T-helper 17 cell (primary cell): Measurements from ENCODE around the gene GRWD1. TPM values are rescaled to one million over a fixed set of nuclear protein-coding genes. Genes with fewer than 3 reads are reported as not detected.

Experiments used
- ATAC-seq: fragments of 150-1000 bp; cut with Tn5 transposase; 2 replicates; pipeline ENCODE4 v1.10.0; 2021; ENCODE audit warnings: mild to moderate bottlenecking, moderate library complexity
- DNase-seq, 3 donors: peaks; one replicate each; pipeline versions ENCODE4 v3.0.0 to v3.0.0-alpha.2; 2020 to 2021
- H3K9me3 ChIP-seq: one replicate; pipeline ENCODE4 v1.7.0; 2013; ENCODE audit warnings: low read length, mild to moderate bottlenecking; ENCODE audit not compliant: control insufficient read depth, poor library complexity, severe bottlenecking
- H3K27ac Mint-ChIP-seq: one replicate; pipeline ENCODE4 v1.8.0; 2022; ENCODE audit warnings: mild to moderate bottlenecking, moderate library complexity, mixed read lengths
- H3K27me3 Mint-ChIP-seq: one replicate; pipeline ENCODE4 v1.8.0; 2022; ENCODE audit warnings: mixed read lengths
- H3K36me3 Mint-ChIP-seq: one replicate; pipeline ENCODE4 v1.8.0; 2022; ENCODE audit warnings: low read depth, mixed read lengths
- H3K4me1 Mint-ChIP-seq: one replicate; pipeline ENCODE4 v1.8.0; 2022; ENCODE audit warnings: mild to moderate bottlenecking, mixed read lengths
- H3K4me3 Mint-ChIP-seq: one replicate; pipeline ENCODE4 v1.8.0; 2022; ENCODE audit warnings: mild to moderate bottlenecking, moderate library complexity, mixed read lengths
- total RNA-seq, 4 donors: library from RNA in 2 of 4; stranded (reverse) in 2 of 4; gene quantifications; one replicate each; pipeline ENCODE4 v1.2.3 and lab custom pipeline; 2022 to 2026

GRWD1 gene
- total RNA-seq, 2 donors from 2014 or later = 32.5 TPM

DNA sequence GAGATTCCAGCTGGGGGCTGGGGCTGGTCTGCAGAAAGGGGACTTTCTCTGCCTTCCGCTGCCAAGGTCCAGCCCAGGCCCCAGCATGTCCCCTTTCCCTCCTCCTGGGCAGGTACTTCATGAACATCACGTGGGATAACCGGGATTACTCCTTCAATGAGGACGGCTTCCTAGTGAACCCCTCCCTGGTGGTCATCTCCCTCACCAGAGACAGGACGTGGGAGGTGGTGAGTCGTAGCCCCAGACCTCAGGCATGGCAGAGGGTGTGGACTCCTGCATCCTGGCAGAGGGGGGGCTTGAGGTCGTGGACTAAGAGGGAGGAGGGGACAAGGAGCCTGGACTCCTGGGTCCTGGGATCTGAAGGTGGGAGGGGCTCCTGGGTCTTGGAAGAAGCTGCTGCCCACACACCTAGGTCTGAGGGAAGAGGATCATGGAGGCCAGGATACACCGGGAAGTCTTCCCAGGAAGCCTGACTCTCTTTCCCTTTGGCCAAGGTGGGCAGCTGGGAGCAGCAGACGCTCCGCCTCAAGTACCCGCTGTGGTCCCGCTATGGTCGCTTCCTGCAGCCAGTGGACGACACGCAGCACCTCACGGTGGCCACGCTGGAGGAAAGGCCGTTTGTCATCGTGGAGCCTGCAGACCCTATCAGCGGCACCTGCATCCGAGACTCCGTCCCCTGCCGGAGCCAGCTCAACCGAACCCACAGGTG lies 31.8 kb upstream of the GRWD1 start:
- no peak overlapping the region for H3K27ac Mint-ChIP-seq
- DNase-seq (no peak), ATAC-seq (no peak)
- peak overlapping the region; percentile 33 for H3K4me3 Mint-ChIP-seq
- peaks cover 17% of the 10 kb centered on the region for H3K4me1 Mint-ChIP-seq
- no peaks in the 10 kb centered on the region for H3K9me3 ChIP-seq
- H3K36me3 Mint-ChIP-seq = no peaks in the 10 kb centered on the region
- H3K27me3 Mint-ChIP-seq = no peaks in the 10 kb centered on the region

DNA sequence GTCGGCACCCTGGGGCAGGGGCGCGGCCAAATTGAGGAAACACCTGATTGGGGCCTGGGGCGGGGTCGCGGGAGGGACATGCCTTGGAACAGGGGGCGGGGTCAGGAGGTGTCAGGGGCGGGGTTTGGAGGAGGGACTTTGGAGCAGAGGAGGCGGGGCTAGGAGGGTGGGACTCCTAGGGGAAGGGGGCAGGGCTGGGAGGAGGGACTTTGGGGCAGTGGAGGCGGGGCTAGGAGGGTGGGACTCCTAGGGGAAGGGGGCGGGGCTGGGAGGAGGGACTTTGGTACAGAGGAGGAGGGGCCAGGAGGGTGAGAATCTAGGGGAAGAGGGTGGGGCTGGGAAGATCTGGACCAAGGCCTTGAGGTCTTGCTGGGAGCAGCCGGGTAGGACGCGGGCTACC lies 30.4 kb upstream of the GRWD1 start:
- H3K4me1 Mint-ChIP-seq = peaks cover 20% of the 10 kb centered on the region
- peak; percentile 78 for ATAC-seq
- peak; percentile 57 to 71 (median 62) for DNase-seq
- H3K27me3 Mint-ChIP-seq = no peaks in the 10 kb centered on the region
- H3K9me3 ChIP-seq = no peaks in the 10 kb centered on the region
- H3K27ac Mint-ChIP-seq = no peak overlapping the region
- no peaks in the 10 kb centered on the region for H3K36me3 Mint-ChIP-seq
- peak overlapping the region; percentile 87 for H3K4me3 Mint-ChIP-seq

DNA sequence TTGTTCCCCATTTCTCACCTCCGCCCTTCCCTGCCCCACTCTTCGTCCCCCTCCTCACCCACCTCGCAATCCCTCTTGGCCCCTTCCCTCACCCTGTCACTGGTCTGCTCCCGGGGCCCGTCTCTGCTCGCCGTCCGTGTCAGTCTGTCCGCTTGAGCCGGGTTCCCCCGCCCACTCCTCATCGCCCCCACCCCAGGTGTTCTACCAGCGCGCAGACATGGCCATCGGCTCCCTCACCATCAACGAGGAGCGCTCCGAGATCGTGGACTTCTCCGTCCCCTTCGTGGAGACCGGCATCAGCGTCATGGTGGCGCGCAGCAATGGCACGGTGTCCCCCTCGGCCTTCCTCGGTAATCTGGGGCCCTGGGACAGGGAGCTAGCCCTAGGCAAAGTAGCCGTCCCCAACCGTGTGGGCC lies 30.0 kb upstream of the GRWD1 start:
- peak overlapping the region; percentile 87 for H3K4me3 Mint-ChIP-seq
- no peaks in the 10 kb centered on the region for H3K27me3 Mint-ChIP-seq
- H3K27ac Mint-ChIP-seq = no peak overlapping the region
- DNase-seq (no peak), ATAC-seq (no peak)
- no peaks in the 10 kb centered on the region for H3K36me3 Mint-ChIP-seq
- H3K9me3 ChIP-seq = no peaks in the 10 kb centered on the region
- peaks cover 20% of the 10 kb centered on the region for H3K4me1 Mint-ChIP-seq

DNA sequence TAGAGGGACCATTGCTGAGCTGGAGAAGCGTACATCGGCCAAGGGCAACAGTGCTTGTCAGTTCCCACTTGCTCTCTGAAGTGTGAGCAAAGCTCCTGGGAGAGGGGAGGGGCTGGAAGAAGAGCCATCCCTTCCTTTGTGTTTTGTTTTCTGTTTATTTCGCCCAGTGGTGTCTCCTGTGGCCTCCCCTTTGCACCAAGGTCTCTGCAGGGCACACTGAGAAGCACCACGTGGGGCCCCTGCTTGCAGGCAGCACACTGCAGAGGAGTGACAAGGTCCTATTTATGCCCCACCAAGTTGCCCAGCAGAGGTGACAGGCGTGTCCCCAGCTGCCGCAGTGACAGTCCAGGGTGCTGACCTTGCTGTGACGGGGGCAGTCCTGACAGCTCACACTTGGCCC lies 28.4 kb upstream of the GRWD1 start:
- no peak for ATAC-seq
- Mint-ChIP-seq H3K27ac (no peak overlapping the region), H3K36me3 (no peaks in the 10 kb centered on the region), H3K27me3 (no peaks in the 10 kb centered on the region), H3K4me1 (peaks cover 20% of the 10 kb centered on the region), H3K4me3 (no peak overlapping the region)
- no peaks in the 10 kb centered on the region for H3K9me3 ChIP-seq
- no peak for DNase-seq

DNA sequence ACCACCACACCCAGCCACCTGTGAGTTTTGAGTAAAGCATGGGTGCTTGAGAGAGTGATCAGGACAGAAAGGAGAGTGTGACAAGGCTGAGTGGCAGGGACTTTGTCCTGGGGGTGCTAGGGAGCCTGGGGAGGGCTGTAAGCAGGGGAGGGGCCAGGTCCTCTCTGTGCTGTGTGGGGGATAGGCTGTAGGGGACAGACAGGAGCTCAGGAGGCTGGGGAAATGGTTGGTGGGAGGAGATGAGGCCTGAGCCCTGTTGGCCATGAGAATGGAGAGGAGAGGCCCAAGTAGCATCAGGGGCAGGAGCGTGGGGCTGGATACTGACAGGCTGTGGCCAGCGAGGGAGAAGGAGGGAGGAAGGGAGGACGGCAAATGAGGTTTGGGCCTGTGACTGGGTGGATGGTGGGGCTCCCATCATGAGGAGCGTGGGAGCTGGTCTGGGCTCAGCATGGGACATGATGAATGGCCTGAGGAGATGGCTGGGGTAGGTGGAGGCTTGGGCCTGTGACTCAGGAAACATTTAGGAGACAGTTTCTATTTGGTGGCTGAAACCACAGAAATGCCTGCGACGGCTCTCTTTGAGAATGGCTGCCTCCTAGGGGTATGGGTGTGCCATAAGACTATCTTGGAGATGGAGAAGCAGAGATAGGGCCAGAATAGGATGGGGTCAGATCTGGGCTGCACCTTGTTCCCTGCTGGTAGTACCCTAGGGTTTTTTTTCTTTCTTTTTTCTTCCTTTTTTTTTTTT lies 27.3 kb upstream of the GRWD1 start:
- peaks cover 4% of the 10 kb centered on the region for H3K36me3 Mint-ChIP-seq
- H3K27me3 Mint-ChIP-seq = no peaks in the 10 kb centered on the region
- ATAC-seq = no peak
- no peak for DNase-seq
- peaks cover 20% of the 10 kb centered on the region for H3K4me1 Mint-ChIP-seq
- H3K9me3 ChIP-seq = no peaks in the 10 kb centered on the region
- H3K27ac Mint-ChIP-seq = peak overlapping the region; percentile 69
- H3K4me3 Mint-ChIP-seq = peak overlapping the region; percentile 82

DNA sequence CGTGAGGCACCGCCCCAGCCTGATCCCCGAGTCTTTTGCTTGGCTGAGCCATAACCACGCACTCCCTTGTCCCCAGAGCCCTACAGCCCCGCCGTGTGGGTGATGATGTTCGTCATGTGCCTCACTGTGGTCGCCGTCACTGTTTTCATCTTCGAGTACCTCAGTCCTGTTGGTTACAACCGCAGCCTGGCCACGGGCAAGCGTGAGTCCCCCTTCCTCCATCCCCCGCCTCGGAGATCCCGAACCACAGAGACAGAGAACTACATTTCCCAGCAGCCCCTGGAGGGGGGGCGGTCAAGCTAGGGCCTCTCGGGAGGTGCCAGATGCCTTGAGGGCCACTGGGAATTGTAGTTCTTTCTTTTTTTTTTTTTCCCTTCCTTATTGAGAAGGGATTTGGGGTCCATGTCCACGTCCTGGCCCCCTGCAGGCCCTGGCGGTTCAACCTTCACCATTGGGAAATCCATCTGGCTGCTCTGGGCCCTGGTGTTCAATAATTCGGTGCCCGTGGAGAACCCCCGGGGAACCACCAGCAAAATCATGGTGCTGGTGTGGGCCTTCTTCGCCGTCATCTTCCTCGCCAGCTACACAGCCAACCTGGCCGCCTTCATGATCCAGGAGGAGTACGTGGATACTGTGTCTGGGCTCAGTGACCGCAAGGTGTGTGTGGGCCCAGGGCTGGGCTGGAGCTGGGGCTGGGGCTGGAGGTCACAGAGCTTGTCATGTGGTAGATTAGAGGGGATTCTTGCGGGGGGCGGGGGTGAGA lies 26.4 kb upstream of the GRWD1 start:
- peaks cover 20% of the 10 kb centered on the region for H3K4me1 Mint-ChIP-seq
- ATAC-seq = peak; percentile 81
- peaks cover 4% of the 10 kb centered on the region for H3K36me3 Mint-ChIP-seq
- no peaks in the 10 kb centered on the region for H3K9me3 ChIP-seq
- H3K27ac Mint-ChIP-seq = peak overlapping the region; percentile 69
- peak; percentile 46 to 56 (median 54) for DNase-seq
- H3K27me3 Mint-ChIP-seq = no peaks in the 10 kb centered on the region
- H3K4me3 Mint-ChIP-seq = peak overlapping the region; percentile 82

DNA sequence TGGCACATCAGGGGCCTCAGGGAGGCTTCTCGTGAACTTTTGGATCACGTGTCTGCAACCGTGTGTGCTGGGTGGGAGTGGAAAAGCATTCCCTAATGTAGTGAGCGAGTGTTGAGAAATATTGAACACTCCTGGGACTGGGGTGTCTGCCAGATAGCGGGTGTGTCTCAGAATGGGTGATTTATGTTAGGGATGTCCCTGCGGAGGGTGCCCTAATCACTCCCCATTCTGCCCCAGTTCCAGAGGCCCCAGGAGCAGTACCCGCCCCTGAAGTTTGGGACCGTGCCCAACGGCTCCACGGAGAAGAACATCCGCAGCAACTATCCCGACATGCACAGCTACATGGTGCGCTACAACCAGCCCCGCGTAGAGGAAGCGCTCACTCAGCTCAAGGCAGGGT lies 24.2 kb upstream of the GRWD1 start:
- ATAC-seq (no peak), DNase-seq (no peak)
- H3K36me3 Mint-ChIP-seq = peaks cover 4% of the 10 kb centered on the region
- H3K9me3 ChIP-seq = no peaks in the 10 kb centered on the region
- no peak overlapping the region for H3K27ac Mint-ChIP-seq
- H3K27me3 Mint-ChIP-seq = no peaks in the 10 kb centered on the region
- peaks cover 13% of the 10 kb centered on the region for H3K4me1 Mint-ChIP-seq
- no peak overlapping the region for H3K4me3 Mint-ChIP-seq

DNA sequence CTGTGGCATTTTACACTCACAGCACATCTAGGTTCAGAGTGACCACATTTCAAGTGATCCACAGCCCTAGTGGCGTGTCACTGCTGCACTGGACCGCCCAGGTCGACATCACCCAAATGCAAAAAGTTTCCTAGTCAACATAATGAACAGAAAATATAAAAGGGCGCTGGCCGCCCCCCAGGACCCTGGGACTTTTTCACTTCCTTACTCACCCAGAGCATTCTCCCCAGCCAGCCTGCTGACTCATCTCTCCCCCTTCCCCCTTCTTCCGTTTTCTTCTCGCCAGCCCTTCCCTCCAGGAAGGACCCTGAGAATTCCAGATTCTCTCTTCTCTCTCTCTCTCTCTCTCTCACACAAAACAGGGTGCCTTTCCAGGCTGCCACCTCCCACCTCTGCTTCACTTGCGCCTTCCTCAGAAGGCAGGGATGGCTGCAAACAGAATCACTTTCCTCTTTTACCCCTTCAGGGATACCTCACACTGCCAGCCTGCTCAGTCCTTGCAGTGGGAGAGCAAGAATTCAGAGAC lies 21.0 kb upstream of the GRWD1 start:
- H3K9me3 ChIP-seq = no peaks in the 10 kb centered on the region
- ATAC-seq (no peak), DNase-seq (no peak)
- H3K36me3 Mint-ChIP-seq = peaks cover 4% of the 10 kb centered on the region
- no peak overlapping the region for H3K4me3 Mint-ChIP-seq
- H3K27ac Mint-ChIP-seq = no peak overlapping the region
- peaks cover 2% of the 10 kb centered on the region for H3K4me1 Mint-ChIP-seq
- H3K27me3 Mint-ChIP-seq = no peaks in the 10 kb centered on the region

DNA sequence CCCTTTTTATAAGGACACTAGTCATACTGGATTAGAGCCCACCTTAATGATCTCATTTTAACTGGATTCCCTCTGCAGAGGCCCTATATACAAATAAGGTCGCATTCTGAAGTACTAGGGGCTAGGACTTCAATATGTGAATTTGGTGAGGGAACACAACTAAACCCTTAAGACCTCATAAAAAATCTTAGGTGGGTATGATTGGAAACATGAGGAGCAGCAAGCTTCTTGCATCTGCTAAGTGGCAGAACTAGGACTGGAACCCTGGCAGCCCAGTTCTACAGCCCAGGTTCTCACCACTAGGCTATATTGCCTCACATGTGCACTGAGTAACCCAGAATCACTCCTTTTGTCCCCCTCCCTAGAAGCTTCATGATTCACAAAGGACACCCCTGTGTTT lies 17.1 kb upstream of the GRWD1 start:
- no peaks in the 10 kb centered on the region for H3K9me3 ChIP-seq
- Mint-ChIP-seq H3K27ac (no peak overlapping the region), H3K27me3 (no peaks in the 10 kb centered on the region), H3K4me1 (peaks cover 2% of the 10 kb centered on the region), H3K36me3 (no peaks in the 10 kb centered on the region), H3K4me3 (no peak overlapping the region)
- no peak for DNase-seq
- no peak for ATAC-seq

DNA sequence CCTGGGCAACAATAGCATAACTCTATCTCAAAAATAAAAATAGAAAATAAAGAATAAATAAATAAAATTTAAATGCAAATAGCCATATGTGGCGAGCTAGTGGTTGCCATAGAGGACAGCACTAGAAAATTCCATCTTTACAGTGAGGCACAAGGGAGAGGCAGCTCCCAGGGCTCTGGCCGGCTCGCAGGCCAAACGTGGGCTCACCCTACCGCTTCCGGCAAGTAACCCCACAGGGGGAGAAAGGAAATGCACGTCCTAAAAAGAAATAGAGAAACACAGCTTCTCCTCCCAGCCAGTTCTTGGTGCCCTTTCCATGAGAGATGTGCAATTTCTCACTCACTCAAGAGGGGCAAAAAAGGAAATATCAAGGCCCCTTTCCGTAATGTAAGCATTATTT lies 12.4 kb upstream of the GRWD1 start:
- DNase-seq (no peak), ATAC-seq (no peak)
- Mint-ChIP-seq H3K4me1 (no peaks in the 10 kb centered on the region), H3K36me3 (peaks cover 2% of the 10 kb centered on the region), H3K27me3 (peaks cover 25% of the 10 kb centered on the region), H3K27ac (peak overlapping the region; percentile 16), H3K4me3 (no peak overlapping the region)
- no peaks in the 10 kb centered on the region for H3K9me3 ChIP-seq

DNA sequence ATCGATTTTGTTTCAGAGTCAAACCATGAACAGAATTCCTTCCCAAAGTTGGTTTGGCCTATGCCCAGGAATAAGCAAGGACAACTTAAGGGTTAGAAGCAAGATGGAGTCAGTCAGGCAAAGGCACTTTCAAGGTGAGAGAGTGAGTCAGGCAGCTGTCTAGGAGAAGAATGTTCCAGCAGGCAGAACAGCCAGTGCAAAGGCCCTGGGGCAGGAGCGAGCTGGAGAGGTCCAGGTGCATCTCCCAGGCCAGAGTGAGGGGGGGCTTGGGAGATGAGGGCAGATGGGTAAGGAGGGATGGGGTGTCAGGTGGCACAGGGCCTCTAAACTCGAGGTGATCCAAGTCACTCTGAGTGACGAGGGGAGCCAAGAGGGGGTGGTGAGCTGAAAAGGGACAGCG lies 9.2 kb upstream of the GRWD1 start:
- H3K27ac Mint-ChIP-seq = no peak overlapping the region
- no peak for ATAC-seq
- DNase-seq = no peak
- peaks cover 32% of the 10 kb centered on the region for H3K27me3 Mint-ChIP-seq
- H3K36me3 Mint-ChIP-seq = peaks cover 2% of the 10 kb centered on the region
- no peaks in the 10 kb centered on the region for H3K9me3 ChIP-seq
- no peaks in the 10 kb centered on the region for H3K4me1 Mint-ChIP-seq
- no peak overlapping the region for H3K4me3 Mint-ChIP-seq

DNA sequence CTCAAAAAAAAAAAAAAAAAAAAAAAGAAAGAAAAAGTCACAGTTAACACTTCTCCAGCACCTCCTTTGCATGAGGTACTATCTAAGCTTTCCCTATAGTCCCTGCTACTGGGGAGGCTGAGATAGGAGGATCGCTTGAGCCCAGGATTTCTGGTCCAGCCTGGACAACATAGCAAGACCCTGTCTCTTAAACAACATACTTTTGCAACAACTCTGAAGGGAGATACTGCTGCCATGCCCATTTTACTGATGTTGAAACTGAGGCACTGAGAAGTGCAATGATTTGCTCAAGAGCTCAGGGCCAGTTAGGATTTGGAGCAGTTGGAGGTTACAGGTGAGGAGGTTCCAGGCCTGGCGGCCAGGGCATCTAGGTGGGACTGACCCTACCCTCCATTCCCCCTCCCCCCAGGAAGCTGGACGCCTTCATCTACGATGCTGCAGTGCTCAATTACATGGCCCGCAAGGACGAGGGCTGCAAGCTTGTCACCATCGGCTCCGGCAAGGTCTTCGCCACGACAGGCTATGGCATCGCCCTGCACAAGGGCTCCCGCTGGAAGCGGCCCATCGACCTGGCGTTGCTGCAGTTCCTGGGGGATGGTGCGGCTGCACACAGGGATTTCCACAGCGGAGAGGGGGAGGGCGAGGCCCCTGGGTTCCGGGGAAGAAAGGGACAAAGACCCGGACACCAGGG lies 4.3 kb upstream of the GRWD1 start:
- Mint-ChIP-seq H3K27me3 (peaks cover 37% of the 10 kb centered on the region), H3K4me1 (peaks cover 19% of the 10 kb centered on the region), H3K4me3 (peak overlapping the region; percentile 81), H3K27ac (peak overlapping the region; percentile 29), H3K36me3 (peaks cover 5% of the 10 kb centered on the region)
- no peaks in the 10 kb centered on the region for H3K9me3 ChIP-seq
- ATAC-seq (no peak), DNase-seq (no peak)
